ENCODE data around the gene ZNF507. TPM values are rescaled to one million over a fixed set of nuclear protein-coding genes. Genes with fewer than 3 reads are reported as not detected.

The ZNF507 gene
- polyA plus RNA-seq, 1 donor (not counting 4 experiments of a cell fraction or from before 2014, with no cell fraction given), result 10.2 TPM

DNA sequence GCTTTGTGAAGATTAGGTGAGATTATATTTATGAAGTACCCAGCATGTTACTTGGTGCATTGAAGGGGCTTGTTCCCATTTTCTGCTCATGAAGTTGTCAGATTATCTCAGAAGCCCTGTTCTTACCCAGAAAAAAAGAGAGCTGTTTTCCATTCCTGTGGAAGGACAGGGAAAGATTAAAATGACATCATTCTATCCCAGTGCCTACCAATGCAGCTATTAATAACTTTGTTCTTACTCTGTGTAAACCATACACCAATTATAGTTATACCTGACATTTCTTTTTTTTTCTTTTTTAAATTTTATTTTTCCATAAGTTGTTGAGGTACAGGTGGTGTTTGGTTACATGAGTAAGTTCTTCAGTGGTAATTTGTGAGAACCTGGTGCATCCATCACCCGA lies 18.6 kb downstream of the ZNF507 start:
- Histone ChIP-seq H3K27me3 (ENCODE audit: control insufficient read depth, extremely low read depth, insufficient read depth, low read length) (no peaks in the 10 kb centered on the region), H2AFZ (ENCODE audit: control insufficient read depth, low read length) (no peak overlapping the region), H3K9ac (ENCODE audit: control insufficient read depth, extremely low read depth, insufficient read depth, low read length) (no peak overlapping the region), H3K36me3 (ENCODE audit: control insufficient read depth in 2 of 2, extremely low read depth in 1 of 2, insufficient read depth in 2 of 2, low read length in 2 of 2) (peaks cover 0 to 10% of the 10 kb centered on the region in 2 experiments), H3K79me2 (ENCODE audit: control insufficient read depth, insufficient read depth, low read length) (peaks cover 4% of the 10 kb centered on the region), H3K9me3 (ENCODE audit: control insufficient read depth, low read depth, low read length) (no peaks in the 10 kb centered on the region), H3K27ac (ENCODE audit: control insufficient read depth, insufficient read depth, low read length) (no peak overlapping the region), H3K4me1 (ENCODE audit: control insufficient read depth, extremely low read depth, insufficient read depth, low read length) (no peaks in the 10 kb centered on the region), H4K20me1 (ENCODE audit: control insufficient read depth, extremely low read depth, insufficient read depth, low read length) (no peaks in the 10 kb centered on the region), H3K4me3 (ENCODE audit: control insufficient read depth in 2 of 3, extremely low read depth in 1 of 3, insufficient read depth in 2 of 3, low read depth in 1 of 3, low read length in 3 of 3) (no peak overlapping the region), H3K4me2 (ENCODE audit: control insufficient read depth, extremely low read depth, insufficient read depth, low read depth, low read length) (no peak overlapping the region), H3K9me1 (ENCODE audit: control insufficient read depth, extremely low read depth, insufficient read depth, low read length) (no peaks in the 10 kb centered on the region)
- no peak for DNase-seq (ENCODE audit: low read depth, low spot score)
- dilution Hi-C loops (cut with MboI; ENCODE audit: extremely low pct_ligation_motif_present, low sequenced_read_pairs), result no loop called here
- TF ChIP-seq EZH2 (IDR thresholded peaks at IDR 0.05; ENCODE audit: low read length), result no peak
- TF ChIP-seq, protein P1, sequence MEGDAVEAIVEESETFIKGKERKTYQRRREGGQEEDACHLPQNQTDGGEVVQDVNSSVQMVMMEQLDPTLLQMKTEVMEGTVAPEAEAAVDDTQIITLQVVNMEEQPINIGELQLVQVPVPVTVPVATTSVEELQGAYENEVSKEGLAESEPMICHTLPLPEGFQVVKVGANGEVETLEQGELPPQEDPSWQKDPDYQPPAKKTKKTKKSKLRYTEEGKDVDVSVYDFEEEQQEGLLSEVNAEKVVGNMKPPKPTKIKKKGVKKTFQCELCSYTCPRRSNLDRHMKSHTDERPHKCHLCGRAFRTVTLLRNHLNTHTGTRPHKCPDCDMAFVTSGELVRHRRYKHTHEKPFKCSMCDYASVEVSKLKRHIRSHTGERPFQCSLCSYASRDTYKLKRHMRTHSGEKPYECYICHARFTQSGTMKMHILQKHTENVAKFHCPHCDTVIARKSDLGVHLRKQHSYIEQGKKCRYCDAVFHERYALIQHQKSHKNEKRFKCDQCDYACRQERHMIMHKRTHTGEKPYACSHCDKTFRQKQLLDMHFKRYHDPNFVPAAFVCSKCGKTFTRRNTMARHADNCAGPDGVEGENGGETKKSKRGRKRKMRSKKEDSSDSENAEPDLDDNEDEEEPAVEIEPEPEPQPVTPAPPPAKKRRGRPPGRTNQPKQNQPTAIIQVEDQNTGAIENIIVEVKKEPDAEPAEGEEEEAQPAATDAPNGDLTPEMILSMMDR (optimal IDR thresholded peaks at IDR 0.05 in 1 of 3, IDR thresholded peaks at IDR 0.05 in 1 of 3, conservative IDR thresholded peaks at IDR 0.05 in 1 of 3; ENCODE audit: extremely low read depth in 1 of 3, insufficient read depth in 2 of 3, low read length in 3 of 3), result no peak
- no peak for FAIRE-seq

DNA sequence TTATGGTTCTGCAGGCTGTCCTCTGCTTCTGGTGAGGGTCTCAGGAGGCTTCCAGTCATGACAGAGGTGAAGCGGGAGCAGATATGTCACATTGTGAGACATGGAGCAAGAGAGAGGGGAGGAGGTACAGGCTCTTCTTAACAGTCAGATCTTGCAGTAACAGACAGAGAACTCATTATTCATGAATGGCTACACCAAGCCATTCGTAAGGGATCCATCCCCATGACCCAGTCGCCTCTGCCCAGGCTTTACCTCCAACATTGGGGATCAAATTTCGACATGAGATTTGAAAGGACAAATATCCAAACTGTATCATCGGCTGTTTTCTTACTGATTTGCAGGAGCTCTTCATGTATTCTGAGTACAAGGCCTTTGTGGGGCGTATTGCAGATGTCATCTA lies 21.7 kb downstream of the ZNF507 start:
- peaks cover 0 to 3% of the 10 kb centered on the region in 2 experiments for H3K36me3 ChIP-seq (ENCODE audit: control insufficient read depth in 2 of 2, extremely low read depth in 1 of 2, insufficient read depth in 2 of 2, low read length in 2 of 2)
- H3K4me3 ChIP-seq (ENCODE audit: control insufficient read depth in 2 of 3, extremely low read depth in 1 of 3, insufficient read depth in 2 of 3, low read depth in 1 of 3, low read length in 3 of 3), result no peak overlapping the region
- no peaks in the 10 kb centered on the region for H3K9me3 ChIP-seq (ENCODE audit: control insufficient read depth, low read depth, low read length)
- no peak for TF ChIP-seq EZH2 (IDR thresholded peaks at IDR 0.05; ENCODE audit: low read length)
- TF ChIP-seq, protein P1 (optimal IDR thresholded peaks at IDR 0.05 in 1 of 3, IDR thresholded peaks at IDR 0.05 in 1 of 3, conservative IDR thresholded peaks at IDR 0.05 in 1 of 3; ENCODE audit: extremely low read depth in 1 of 3, insufficient read depth in 2 of 3, low read length in 3 of 3), result no peak
- DNase-seq (ENCODE audit: low read depth, low spot score), result no peak
- H3K27me3 ChIP-seq (ENCODE audit: control insufficient read depth, extremely low read depth, insufficient read depth, low read length), result no peaks in the 10 kb centered on the region
- H3K4me1 ChIP-seq (ENCODE audit: control insufficient read depth, extremely low read depth, insufficient read depth, low read length), result no peaks in the 10 kb centered on the region
- no peak overlapping the region for H3K4me2 ChIP-seq (ENCODE audit: control insufficient read depth, extremely low read depth, insufficient read depth, low read depth, low read length)
- no peak overlapping the region for H2AFZ ChIP-seq (ENCODE audit: control insufficient read depth, low read length)
- no peaks in the 10 kb centered on the region for H4K20me1 ChIP-seq (ENCODE audit: control insufficient read depth, extremely low read depth, insufficient read depth, low read length)
- dilution Hi-C loops (cut with MboI; ENCODE audit: extremely low pct_ligation_motif_present, low sequenced_read_pairs), result no loop called here
- no peak overlapping the region for H3K27ac ChIP-seq (ENCODE audit: control insufficient read depth, insufficient read depth, low read length)
- H3K79me2 ChIP-seq (ENCODE audit: control insufficient read depth, insufficient read depth, low read length), result peaks cover 7% of the 10 kb centered on the region
- H3K9me1 ChIP-seq (ENCODE audit: control insufficient read depth, extremely low read depth, insufficient read depth, low read length), result no peaks in the 10 kb centered on the region
- FAIRE-seq, result no peak
- H3K9ac ChIP-seq (ENCODE audit: control insufficient read depth, extremely low read depth, insufficient read depth, low read length), result no peak overlapping the region

Measured in keratinocyte (primary cell).